ENCODE data around the gene PODXL. TPM values are rescaled to one million over a fixed set of nuclear protein-coding genes. Genes with fewer than 3 reads are reported as not detected.

PODXL gene
- polyA plus RNA-seq, 1 donor from 2014 or later: 1.3 TPM

DNA sequence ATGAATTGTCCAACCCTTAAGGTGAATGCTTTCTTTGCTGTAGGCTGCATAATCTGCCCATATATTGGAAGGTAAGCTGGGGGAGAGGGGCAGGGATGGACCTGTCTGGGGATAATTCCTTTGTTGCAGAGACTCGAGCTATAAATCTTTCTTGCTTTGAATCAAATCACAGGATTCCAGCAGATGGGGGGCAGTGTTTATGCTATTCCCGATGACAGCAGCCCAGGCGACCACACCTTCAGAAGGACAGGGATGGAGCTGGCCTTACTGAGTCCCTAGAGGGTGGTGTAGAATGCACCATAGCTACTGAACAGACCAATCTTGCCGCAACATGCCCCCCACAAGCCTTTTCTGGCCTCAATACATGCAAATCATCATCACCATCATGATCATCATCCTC, 2.5 kb downstream of the PODXL start:
- H3K9me3 Mint-ChIP-seq: no peaks in the 10 kb centered on the region
- H3K27me3 Mint-ChIP-seq: peaks cover 19% of the 10 kb centered on the region
- peaks cover 14 to 25% (median 20%) of the 10 kb centered on the region in 3 donors for H3K4me1 Mint-ChIP-seq
- peak overlapping the region in 1 of 4 donors; percentile 68 for H3K4me3 Mint-ChIP-seq
- H3K36me3 Mint-ChIP-seq: no peaks in the 10 kb centered on the region
- no peak overlapping the region for H3K27ac Mint-ChIP-seq

DNA sequence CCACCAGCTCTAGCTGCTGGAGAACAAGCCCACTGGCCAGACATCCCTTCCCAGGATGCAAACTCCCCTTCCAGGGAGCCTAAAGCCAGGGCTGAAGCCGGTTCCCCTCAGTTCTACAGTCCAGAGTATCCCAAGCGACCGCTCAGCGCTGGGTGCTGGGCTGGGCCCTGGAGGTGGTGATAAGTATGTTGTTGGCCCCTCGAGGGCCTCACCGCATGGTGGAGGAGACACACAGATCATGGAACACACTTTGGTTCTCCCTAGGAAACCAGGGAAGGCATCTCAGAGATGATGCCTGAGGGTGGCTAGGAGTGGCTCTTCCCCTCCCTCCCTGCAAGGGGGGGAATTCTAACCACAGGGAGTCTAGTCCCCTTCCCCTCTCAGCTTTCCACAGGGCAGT, 4.4 kb downstream of the PODXL start:
- Mint-ChIP-seq H3K27me3 (peaks cover 19% of the 10 kb centered on the region), H3K4me3 (no peak overlapping the region)

DNA sequence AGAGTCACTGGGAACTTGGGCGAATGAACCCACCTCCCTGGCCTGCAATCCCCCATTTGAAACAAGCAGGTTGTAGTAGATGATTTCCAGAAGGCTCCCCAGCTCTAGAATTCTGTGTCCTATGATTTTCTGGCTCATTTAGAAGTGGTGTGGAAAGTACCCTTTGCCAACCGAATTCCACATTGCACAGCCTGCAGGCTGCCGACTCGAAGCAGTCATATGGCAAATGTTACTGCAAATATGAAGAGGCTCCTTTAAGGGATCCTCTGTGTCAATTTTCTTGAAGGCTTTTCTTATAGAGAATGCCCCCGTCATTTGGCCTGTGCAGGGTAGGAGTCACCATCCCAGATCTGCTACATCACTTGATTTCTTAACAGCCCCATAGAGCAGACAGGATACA, 5.6 kb downstream of the PODXL start:
- H3K4me3 Mint-ChIP-seq: no peak overlapping the region
- H3K27me3 Mint-ChIP-seq: peaks cover 17% of the 10 kb centered on the region
- H3K36me3 Mint-ChIP-seq: peaks cover 3% of the 10 kb centered on the region
- H3K4me1 Mint-ChIP-seq: peaks cover 12 to 17% (median 14%) of the 10 kb centered on the region in 3 donors
- no peaks in the 10 kb centered on the region for H3K9me3 Mint-ChIP-seq
- H3K27ac Mint-ChIP-seq: no peak overlapping the region

More for the DNA sequence above, 4.4 kb downstream of the PODXL start:
- H3K9me3 Mint-ChIP-seq: no peaks in the 10 kb centered on the region
- peaks cover 3% of the 10 kb centered on the region for H3K36me3 Mint-ChIP-seq
- no peak overlapping the region for H3K27ac Mint-ChIP-seq
- H3K4me1 Mint-ChIP-seq: peaks cover 10 to 19% (median 14%) of the 10 kb centered on the region in 3 donors

DNA sequence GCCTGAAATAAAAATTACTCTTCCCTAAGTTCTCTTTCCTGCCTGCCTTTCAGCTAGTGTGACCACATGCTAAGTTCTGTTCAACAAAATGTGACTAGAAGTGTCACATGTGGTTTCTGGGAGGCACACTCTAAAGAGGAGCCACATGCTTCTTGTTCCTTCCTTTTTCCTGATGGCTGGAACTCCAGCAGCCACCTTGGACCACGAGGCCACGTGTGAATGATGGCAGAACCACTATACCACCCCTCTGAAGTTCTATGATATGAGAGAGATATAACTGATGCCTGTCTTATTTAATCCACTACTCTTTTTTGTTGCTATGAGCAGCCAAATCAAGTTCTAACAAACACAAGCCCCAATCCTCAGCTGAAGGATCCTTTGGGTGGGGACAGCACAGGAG, 8.1 kb downstream of the PODXL start:
- Mint-ChIP-seq H3K27ac (no peak overlapping the region), H3K36me3 (peaks cover 3% of the 10 kb centered on the region), H3K4me3 (no peak overlapping the region), H3K9me3 (no peaks in the 10 kb centered on the region), H3K27me3 (peaks cover 4% of the 10 kb centered on the region), H3K4me1 (peaks cover 0 to 9% (median under 1%) of the 10 kb centered on the region in 3 donors)

DNA sequence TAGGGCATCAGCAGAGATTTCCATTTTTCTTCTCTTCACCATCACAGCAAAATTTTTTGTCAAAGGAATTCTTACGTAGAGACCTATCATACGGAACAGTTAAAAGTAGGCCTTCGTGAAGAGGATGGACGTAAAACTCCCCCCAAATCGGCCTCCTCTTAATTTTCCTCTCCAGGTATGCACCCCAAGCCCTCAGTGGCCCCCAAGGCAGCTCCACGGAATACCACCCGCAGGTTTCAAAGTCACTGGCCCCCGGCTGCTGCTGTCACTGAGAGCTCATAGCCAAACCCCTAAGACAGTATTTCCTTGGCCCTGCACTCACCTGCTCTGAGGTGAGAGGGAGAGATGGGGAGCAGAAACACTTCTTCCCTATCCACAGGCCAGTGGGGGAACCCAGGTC, 8.8 kb downstream of the PODXL start:
- H3K27ac Mint-ChIP-seq: no peak overlapping the region
- H3K9me3 Mint-ChIP-seq: no peaks in the 10 kb centered on the region
- H3K27me3 Mint-ChIP-seq: peaks cover 1% of the 10 kb centered on the region
- peaks cover 3% of the 10 kb centered on the region for H3K36me3 Mint-ChIP-seq
- H3K4me1 Mint-ChIP-seq: peaks cover 0 to 9% (median 0%) of the 10 kb centered on the region in 3 donors
- H3K4me3 Mint-ChIP-seq: no peak overlapping the region

DNA sequence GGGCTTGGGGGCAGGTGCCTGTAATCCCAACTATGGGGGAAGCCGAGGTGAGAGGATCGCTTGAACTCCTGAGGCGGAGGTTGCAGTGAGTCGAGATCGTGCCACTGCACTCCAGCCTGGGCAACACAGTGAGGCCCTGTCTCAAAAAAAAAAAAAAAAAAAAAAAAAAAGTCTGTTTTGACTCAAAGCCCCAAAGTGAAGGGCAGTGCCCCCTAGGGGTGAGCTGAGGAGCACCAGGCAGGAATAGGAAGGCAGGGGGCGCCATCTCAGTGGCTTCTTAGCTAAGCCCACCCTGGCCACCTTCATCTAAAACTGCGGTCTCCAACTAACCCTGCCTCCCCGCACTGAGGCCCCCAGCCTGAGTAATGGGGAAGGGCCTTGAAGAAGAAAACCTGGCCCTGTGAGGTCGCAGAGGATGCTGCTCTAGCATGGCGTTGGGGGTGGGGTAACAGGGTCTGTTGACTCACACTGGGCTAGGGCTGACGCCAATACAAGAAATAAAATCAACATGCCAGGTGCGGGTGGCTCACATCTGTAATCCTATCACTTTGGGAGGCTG, 9.8 kb downstream of the PODXL start:
- peaks cover 1% of the 10 kb centered on the region for H3K27me3 Mint-ChIP-seq
- peaks cover 0 to 9% (median 0%) of the 10 kb centered on the region in 3 donors for H3K4me1 Mint-ChIP-seq
- peaks cover 3% of the 10 kb centered on the region for H3K36me3 Mint-ChIP-seq
- H3K4me3 Mint-ChIP-seq: no peak overlapping the region
- H3K9me3 Mint-ChIP-seq: no peaks in the 10 kb centered on the region
- H3K27ac Mint-ChIP-seq: no peak overlapping the region

DNA sequence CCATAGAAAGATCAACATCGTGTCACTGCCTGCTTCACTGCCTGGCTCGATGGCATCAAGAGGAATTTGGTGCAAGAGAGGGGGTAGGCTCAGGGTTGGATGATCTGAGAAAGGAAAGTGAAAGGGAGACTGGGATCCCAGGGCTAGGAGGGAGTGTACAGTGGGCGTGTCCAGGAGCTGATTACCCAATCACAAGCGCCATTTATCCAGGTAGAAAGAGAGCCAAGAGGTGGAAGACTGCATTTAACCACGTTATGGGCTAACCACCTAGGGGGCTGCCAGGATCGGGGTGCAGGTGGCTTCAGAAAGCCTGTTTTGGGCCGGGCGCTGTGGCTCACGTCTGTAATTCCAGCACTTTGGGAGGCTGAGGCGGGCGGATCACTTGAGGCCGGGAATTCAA, 10.3 kb downstream of the PODXL start:
- Mint-ChIP-seq H3K27me3 (peaks cover 1% of the 10 kb centered on the region), H3K4me1 (peaks cover 0 to 9% (median 0%) of the 10 kb centered on the region in 3 donors), H3K4me3 (no peak overlapping the region), H3K27ac (no peak overlapping the region), H3K36me3 (peaks cover 3% of the 10 kb centered on the region), H3K9me3 (no peaks in the 10 kb centered on the region)

DNA sequence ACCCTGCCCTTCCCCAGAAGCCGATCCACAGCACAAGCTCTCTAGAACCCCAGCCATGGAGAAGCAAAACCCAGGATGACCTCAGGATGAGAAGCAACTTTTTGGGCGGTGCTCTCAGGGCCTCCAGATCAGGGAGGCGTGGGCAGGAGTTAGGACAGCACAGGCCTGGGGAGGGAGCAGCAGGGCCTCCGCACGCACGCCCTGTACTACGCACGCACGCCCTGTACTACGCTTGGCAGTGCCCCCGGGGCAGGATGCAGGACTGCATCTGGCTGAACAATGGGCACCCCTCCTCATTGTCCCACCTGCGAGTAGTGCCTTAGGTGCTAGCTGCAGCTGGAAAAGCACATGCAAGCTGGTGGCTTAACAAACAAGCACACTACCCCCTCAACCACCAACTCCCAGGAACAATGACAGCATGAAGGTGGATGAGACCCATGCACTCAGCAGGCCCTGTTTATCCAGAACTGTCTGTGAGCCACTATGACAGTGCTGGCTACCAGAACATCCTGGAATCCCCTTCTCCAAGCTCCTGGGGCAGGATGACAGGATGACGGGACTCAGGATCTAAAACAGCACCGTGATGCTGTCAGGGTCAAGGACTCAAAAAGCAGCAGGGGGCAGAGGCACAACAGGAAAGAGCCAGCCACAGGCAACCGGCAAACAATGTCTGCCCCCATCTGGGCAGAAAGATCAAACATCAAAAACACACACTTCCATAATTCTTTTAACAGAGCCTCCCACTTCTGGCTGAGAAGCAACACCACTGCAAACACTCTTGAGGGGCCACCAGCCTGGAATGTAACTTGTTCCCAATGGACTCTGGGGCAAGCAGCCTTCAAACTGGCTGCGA, 11.8 kb downstream of the PODXL start:
- no peak overlapping the region for H3K4me3 Mint-ChIP-seq
- no peak overlapping the region for H3K27ac Mint-ChIP-seq

DNA sequence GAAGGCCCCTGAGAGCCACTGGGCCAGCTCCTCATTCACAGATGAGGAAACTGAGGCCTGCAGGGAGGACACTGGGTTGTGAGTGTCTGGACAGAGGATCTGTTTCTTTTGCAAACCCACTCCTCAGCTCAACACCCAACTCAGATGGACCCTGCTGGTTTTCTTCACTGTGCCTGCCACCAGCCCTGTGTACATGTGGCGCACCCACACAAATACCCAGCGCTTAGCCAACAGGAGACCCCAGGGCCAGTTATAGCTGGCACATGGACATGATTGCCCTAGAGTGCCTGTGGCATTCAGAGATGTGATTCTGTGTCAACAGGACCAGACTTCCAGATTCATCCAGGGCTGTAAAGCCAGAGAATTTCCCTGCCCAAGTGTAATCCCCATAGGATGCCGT, 12.4 kb downstream of the PODXL start:
- H3K4me1 Mint-ChIP-seq: peaks cover 0 to 9% (median 0%) of the 10 kb centered on the region in 3 donors
- peaks cover 3% of the 10 kb centered on the region for H3K36me3 Mint-ChIP-seq
- no peak overlapping the region for H3K27ac Mint-ChIP-seq
- no peaks in the 10 kb centered on the region for H3K9me3 Mint-ChIP-seq
- no peak overlapping the region for H3K4me3 Mint-ChIP-seq
- peaks cover 1% of the 10 kb centered on the region for H3K27me3 Mint-ChIP-seq

More for the DNA sequence above, 11.8 kb downstream of the PODXL start:
- Mint-ChIP-seq H3K27me3 (peaks cover 1% of the 10 kb centered on the region), H3K4me1 (peaks cover 0 to 9% (median 0%) of the 10 kb centered on the region in 3 donors), H3K36me3 (peaks cover 3% of the 10 kb centered on the region), H3K9me3 (no peaks in the 10 kb centered on the region)

DNA sequence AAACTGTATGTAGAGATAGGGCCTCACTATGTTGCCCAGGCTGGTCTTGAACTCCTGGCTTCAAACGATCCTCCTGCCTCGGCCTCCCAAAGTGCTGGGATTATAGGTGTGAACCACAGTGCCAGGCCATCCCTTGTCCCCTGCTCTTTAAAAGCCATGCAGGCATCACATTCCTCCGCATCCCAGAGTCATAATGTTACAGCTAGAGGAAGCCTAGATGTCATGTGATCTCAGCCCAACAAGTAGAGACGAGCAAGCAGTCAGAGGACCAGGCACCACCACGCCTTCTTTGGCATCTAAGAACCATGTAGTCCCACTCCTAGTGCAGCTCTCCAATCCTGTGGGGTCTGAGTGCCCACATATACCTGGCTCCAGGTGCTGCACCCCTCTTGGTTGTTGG, 13.1 kb downstream of the PODXL start:
- Mint-ChIP-seq H3K36me3 (peaks cover 2% of the 10 kb centered on the region), H3K27ac (no peak overlapping the region), H3K4me1 (peaks cover 0 to 9% (median 0%) of the 10 kb centered on the region in 3 donors), H3K9me3 (no peaks in the 10 kb centered on the region), H3K27me3 (no peaks in the 10 kb centered on the region), H3K4me3 (no peak overlapping the region)

DNA sequence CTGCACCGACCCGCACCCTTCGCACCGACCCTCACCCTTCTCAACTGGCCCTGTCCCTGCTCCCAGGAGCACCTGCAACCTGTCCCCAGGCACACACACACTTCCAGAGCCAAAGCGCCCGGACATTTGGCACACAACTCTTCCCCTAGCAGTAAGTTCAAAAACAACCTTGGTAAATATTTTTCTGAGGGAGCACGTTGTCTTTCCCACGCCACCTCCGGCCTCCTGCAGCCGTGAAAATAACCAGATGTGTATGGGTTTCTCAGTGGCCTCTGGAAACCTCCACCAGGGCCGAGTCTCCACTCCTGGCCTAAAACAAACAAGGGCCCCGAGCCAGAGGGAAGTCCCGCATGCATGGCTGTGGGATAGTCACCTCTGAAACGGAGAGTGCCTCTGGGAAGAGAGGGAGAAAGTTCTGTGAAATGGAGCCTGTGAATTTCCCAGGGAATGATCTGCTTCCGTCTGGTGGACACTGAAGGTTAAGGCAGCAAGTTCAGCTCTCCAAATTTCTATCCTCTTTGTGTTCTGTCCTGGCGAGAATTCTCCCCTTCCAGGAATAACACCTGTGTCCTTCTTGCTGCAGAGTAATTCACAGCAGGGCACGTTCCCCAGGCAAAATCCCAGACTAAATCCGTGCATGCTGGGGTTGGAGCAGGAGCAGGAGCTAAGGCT, 15.8 kb downstream of the PODXL start:
- Mint-ChIP-seq H3K27me3 (no peaks in the 10 kb centered on the region), H3K9me3 (no peaks in the 10 kb centered on the region), H3K36me3 (peaks cover 2% of the 10 kb centered on the region), H3K27ac (peak overlapping the region in 1 of 3 donors; percentile 62), H3K4me1 (peaks cover 0 to 6% (median 0%) of the 10 kb centered on the region in 3 donors), H3K4me3 (no peak overlapping the region)

DNA sequence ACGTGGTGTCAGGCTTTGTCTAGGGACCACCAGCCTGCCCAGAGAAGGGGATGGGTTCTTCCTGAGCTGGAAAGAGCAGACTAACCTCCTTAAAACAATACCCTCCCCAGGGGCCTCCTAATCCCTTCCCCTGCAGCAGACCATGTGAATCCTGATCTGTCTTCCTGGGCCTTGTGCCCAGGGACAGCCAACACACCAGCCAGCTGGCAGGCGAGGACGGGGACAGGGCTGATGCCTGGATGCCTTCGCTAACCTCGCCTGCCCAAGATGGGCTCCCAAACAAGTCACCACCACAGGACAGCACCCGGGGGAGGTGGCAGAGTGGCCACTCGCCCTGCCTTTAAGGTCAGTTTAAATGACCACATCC, 17.6 kb downstream of the PODXL start:
- Mint-ChIP-seq H3K4me3 (no peak overlapping the region), H3K27me3 (no peaks in the 10 kb centered on the region), H3K36me3 (peaks cover 2% of the 10 kb centered on the region), H3K9me3 (no peaks in the 10 kb centered on the region), H3K27ac (no peak overlapping the region), H3K4me1 (no peaks in the 10 kb centered on the region)

DNA sequence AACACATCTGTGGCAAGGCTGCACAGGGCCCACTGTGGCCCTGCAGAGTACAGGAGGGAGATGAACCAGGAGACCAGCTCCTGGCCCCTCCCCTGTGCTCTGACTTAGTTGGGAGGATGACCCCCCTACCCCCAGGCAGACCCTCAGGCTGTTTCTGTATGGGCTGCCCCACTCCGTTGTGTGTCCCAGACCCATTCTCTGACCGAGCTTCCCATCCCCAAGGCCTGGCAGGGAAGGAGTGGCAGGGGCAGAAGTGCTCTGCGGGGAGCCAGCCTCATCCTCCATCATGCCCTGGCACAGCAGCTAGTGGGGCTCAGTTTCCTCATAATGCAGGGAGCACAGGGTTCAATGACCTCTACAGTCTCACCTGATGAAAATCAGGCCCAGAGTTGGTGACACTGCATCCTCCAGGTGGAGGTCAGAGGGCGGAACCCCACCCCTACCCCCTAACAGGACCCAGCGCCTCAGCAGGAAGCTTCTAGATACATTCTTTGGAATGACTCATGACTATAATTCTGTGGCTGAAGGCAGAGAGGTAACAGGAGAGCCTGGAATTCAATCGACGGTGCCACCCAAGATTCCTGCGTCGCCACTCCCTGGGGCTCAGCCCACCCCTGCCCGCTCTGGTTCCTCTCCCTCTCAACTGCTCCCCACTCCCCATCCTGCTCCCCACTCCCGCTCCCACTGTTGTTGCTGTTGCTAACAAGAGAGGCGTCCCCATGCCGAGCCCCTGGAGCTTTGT, 18.2 kb downstream of the PODXL start:
- Mint-ChIP-seq H3K4me3 (no peak overlapping the region), H3K27me3 (no peaks in the 10 kb centered on the region), H3K27ac (no peak overlapping the region), H3K36me3 (peaks cover 2% of the 10 kb centered on the region), H3K9me3 (no peaks in the 10 kb centered on the region), H3K4me1 (no peaks in the 10 kb centered on the region)

DNA sequence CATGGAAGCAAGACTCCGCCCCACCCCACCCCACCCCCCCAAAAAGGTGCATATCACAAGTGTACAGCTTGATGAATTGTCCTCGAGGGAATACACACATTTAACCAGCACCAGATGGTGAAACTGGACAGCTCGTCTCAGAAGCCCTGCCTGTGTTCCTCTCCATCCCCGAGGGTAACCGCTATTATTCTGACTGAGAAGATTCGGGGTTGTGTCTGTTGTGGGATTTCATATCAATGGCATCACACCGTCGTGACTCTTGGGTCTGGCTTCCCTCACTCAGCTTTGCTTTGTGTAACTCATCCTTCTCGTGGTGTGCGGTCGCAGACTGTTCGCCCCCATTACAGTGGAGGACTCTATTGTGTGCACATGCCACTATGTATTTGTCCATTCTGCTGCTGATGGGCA, 18.9 kb downstream of the PODXL start:
- peaks cover 2% of the 10 kb centered on the region for H3K36me3 Mint-ChIP-seq
- H3K27me3 Mint-ChIP-seq: no peaks in the 10 kb centered on the region
- H3K27ac Mint-ChIP-seq: no peak overlapping the region
- H3K4me3 Mint-ChIP-seq: no peak overlapping the region
- H3K4me1 Mint-ChIP-seq: no peaks in the 10 kb centered on the region
- no peaks in the 10 kb centered on the region for H3K9me3 Mint-ChIP-seq

DNA sequence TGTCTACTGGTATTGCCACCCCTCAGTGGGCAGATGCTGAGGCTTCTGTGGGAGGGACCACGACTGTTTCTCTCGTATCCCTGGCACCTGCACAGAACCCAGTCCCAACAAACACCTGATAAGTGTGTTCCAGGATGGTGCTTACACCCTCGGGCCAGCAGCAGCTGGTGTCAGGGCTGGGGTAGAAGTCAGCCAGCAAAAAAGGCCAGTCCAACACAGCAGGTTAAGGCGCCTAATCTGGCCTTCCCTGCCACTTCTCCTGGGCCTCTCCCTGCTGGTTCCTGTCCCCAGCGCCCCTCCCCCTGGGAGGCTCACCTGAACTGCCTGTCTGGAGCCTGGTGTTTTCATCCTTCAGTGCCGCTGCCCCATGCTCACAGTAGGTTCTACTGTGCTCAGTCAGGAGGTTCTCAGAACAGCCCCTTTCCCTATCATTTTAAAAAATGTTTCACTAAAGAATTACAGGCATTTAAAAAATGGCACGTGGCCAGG, 20.0 kb downstream of the PODXL start:
- H3K36me3 Mint-ChIP-seq: peaks cover 2% of the 10 kb centered on the region
- no peak overlapping the region for H3K4me3 Mint-ChIP-seq
- no peak overlapping the region for H3K27ac Mint-ChIP-seq
- H3K9me3 Mint-ChIP-seq: no peaks in the 10 kb centered on the region
- H3K4me1 Mint-ChIP-seq: no peaks in the 10 kb centered on the region
- H3K27me3 Mint-ChIP-seq: no peaks in the 10 kb centered on the region
